Measurements from ENCODE around the gene PIH1D1. TPM values are rescaled to one million over a fixed set of nuclear protein-coding genes. Genes with fewer than 3 reads are reported as not detected.

The PIH1D1 gene
- total RNA-seq, 1 experiment from 2014 or later: 166 TPM

- no peaks in the 10 kb centered on the region for H4K20me1 ChIP-seq (ENCODE audit: control insufficient read depth, insufficient read depth, insufficient read length)
- no peak overlapping the region for H3K23ac ChIP-seq (ENCODE audit: insufficient read length, low read depth, low read length)
- no peak overlapping the region for H3K56ac ChIP-seq (ENCODE audit: insufficient read length, low read depth, low read length)
- no peak overlapping the region for H2BK15ac ChIP-seq (ENCODE audit: low read depth, low read length)
- H3K27me3 ChIP-seq (ENCODE audit: insufficient read depth, low read length): no peaks in the 10 kb centered on the region
- H3K4ac ChIP-seq (ENCODE audit: low read depth, low read length): no peak overlapping the region
- H2BK120ac ChIP-seq (ENCODE audit: low read depth, low read length, poor library complexity, severe bottlenecking): no peak overlapping the region
- no peak for DNase-seq
- no peak overlapping the region for H2BK5ac ChIP-seq (ENCODE audit: insufficient read length, low read length)
- no peak overlapping the region for H4K91ac ChIP-seq (ENCODE audit: insufficient read length, low read depth, low read length)
- H3K79me2 ChIP-seq (ENCODE audit: insufficient read depth, low read length): no peaks in the 10 kb centered on the region
- H2AFZ ChIP-seq (ENCODE audit: low read length): no peak overlapping the region
- H2AK5ac ChIP-seq (ENCODE audit: insufficient read length, low read length): no peak overlapping the region
- Mint-ChIP-seq H3K27me3 (ENCODE audit: low read depth) (peaks cover 11% of the 10 kb centered on the region), H3K9me3 (no peaks in the 10 kb centered on the region), H3K4me3 (peak overlapping the region in 1 of 2 experiments; percentile 25; a peak in 1 of 5 replicates), H3K36me3 (ENCODE audit: insufficient read depth in 1 of 3, low read depth in 3 of 3) (no peaks in the 10 kb centered on the region; a peak in 1 of 7 replicates), H3K4me1 (peaks cover 33 to 35% of the 10 kb centered on the region in 2 experiments), H3K27ac (peak overlapping the region in 1 of 3 experiments; percentile 70; a peak in 2 of 7 replicates)
- H3K4me1 ChIP-seq (ENCODE audit: insufficient read depth, low read length): peaks cover 3% of the 10 kb centered on the region; the same call in 1 of the 2 replicates
- no peak overlapping the region for H4K5ac ChIP-seq (ENCODE audit: insufficient read length, low read depth, low read length)
- H2BK20ac ChIP-seq (ENCODE audit: low read depth, low read length, poor library complexity, severe bottlenecking): no peak overlapping the region
- no peak overlapping the region for H3K9ac ChIP-seq (ENCODE audit: extremely low read depth, insufficient read length, low read length)
- H3K23me2 ChIP-seq (ENCODE audit: insufficient read length, low read depth, low read length, poor library complexity, severe bottlenecking): no peaks in the 10 kb centered on the region
- H4K8ac ChIP-seq (replicated peaks; ENCODE audit: insufficient read length, low read depth, low read length): no peak overlapping the region
- no peak overlapping the region for H3K27ac ChIP-seq (ENCODE audit: insufficient read length, low read depth, low read length)
- no peaks in the 10 kb centered on the region for H3K9me3 ChIP-seq (ENCODE audit: control insufficient read depth, low read depth, low read length)
- TF ChIP-seq CTCF (conservative IDR thresholded peaks at IDR 0.05): no peak
- no peaks in the 10 kb centered on the region for H3K79me1 ChIP-seq (ENCODE audit: insufficient read depth, low read depth, low read length, poor library complexity, severe bottlenecking)
- no peak overlapping the region for H2BK12ac ChIP-seq (ENCODE audit: insufficient read length, low read depth, low read length)
- WGBS (ENCODE audit: extremely low coverage, insufficient read length, low lambda C conversion rate): no CpG with 5 or more reads among the region's 5 CpGs
- no peak overlapping the region for H3T11ph ChIP-seq (ENCODE audit: low read length)
- peak overlapping the region; percentile 14 for H3K18ac ChIP-seq (ENCODE audit: insufficient read length, low read depth, low read length)
- no peak overlapping the region for H3K14ac ChIP-seq (ENCODE audit: insufficient read depth, low read length)
- H3K4me2 ChIP-seq (ENCODE audit: insufficient read depth, insufficient read length, low read length): no peak overlapping the region
These were observed 42.1 kb downstream of the PIH1D1 start for GRCh38 chr19:49409441-49410029.

All from H9 (cell line).